ENCODE results near the gene YWHAH.

YWHAH gene

GRCh38 chr22:31953261-31953660, 8.9 kb downstream of the YWHAH start:
- H3K4me3 ChIP-seq (ENCODE audit: low read length), result no peak overlapping the region
- DNase-seq (ENCODE audit: low read depth), result no peak
- TF ChIP-seq CTCF (conservative IDR thresholded peaks at IDR 0.05; ENCODE audit: low read depth, low read length), result no peak

- DNase-seq (ENCODE audit: low read depth), result no peak
- TF ChIP-seq CTCF (conservative IDR thresholded peaks at IDR 0.05; ENCODE audit: low read depth, low read length), result no peak
- H3K4me3 ChIP-seq (ENCODE audit: low read length), result no peak overlapping the region
Measured at GRCh38 chr22:31954535-31955523, 10.5 kb downstream of the YWHAH start.

GRCh38 chr22:31956360-31956759, 12.0 kb downstream of the YWHAH start:
- TF ChIP-seq CTCF (conservative IDR thresholded peaks at IDR 0.05; ENCODE audit: low read depth, low read length), result no peak
- H3K4me3 ChIP-seq (ENCODE audit: low read length), result no peak overlapping the region
- no peak for DNase-seq (ENCODE audit: low read depth)

GRCh38 chr22:31957970-31958594, 13.7 kb downstream of the YWHAH start:
- H3K4me3 ChIP-seq (ENCODE audit: low read length), result no peak overlapping the region
- TF ChIP-seq CTCF (conservative IDR thresholded peaks at IDR 0.05; ENCODE audit: low read depth, low read length), result no peak
- no peak for DNase-seq (ENCODE audit: low read depth)

- no peak overlapping the region for H3K4me3 ChIP-seq (ENCODE audit: low read length)
- no peak for DNase-seq (ENCODE audit: low read depth)
- no peak for TF ChIP-seq CTCF (conservative IDR thresholded peaks at IDR 0.05; ENCODE audit: low read depth, low read length)
Measured at GRCh38 chr22:31958625-31959239, 14.4 kb downstream of the YWHAH start.

GRCh38 chr22:31960767-31961166, 16.4 kb downstream of the YWHAH start:
- no peak for DNase-seq (ENCODE audit: low read depth)
- TF ChIP-seq CTCF (conservative IDR thresholded peaks at IDR 0.05; ENCODE audit: low read depth, low read length), result no peak

More at GRCh38 chr22:31960767-31961166, 16.4 kb downstream of the YWHAH start:
- no peak overlapping the region for H3K4me3 ChIP-seq (ENCODE audit: low read length)
